ENCODE data around the gene TSPYL2.

- TF ChIP-seq, protein P1, sequence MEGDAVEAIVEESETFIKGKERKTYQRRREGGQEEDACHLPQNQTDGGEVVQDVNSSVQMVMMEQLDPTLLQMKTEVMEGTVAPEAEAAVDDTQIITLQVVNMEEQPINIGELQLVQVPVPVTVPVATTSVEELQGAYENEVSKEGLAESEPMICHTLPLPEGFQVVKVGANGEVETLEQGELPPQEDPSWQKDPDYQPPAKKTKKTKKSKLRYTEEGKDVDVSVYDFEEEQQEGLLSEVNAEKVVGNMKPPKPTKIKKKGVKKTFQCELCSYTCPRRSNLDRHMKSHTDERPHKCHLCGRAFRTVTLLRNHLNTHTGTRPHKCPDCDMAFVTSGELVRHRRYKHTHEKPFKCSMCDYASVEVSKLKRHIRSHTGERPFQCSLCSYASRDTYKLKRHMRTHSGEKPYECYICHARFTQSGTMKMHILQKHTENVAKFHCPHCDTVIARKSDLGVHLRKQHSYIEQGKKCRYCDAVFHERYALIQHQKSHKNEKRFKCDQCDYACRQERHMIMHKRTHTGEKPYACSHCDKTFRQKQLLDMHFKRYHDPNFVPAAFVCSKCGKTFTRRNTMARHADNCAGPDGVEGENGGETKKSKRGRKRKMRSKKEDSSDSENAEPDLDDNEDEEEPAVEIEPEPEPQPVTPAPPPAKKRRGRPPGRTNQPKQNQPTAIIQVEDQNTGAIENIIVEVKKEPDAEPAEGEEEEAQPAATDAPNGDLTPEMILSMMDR (IDR thresholded peaks at IDR 0.05): no peak
- TF ChIP-seq EZH2 (IDR thresholded peaks at IDR 0.05; ENCODE audit: borderline replicate concordance, insufficient read depth, low read depth, low read length, poor library complexity, severe bottlenecking): no peak
These were observed 33.0 kb upstream of the TSPYL2 start for GRCh38 chrX:53049127-53049517.
